H9 (cell line): ENCODE results near the gene SMC3. TPM values are rescaled to one million over a fixed set of nuclear protein-coding genes. Genes with fewer than 3 reads are reported as not detected.
A peak's percentile ranks its signal among the peaks of the same experiment; 100 is the strongest.

ENCODE experiments used
- DNase-seq: peaks from one replicate; pipeline ENCODE4 v3.0.0-alpha.2; 2017
- H2AFZ ChIP-seq: one replicate; pipeline ENCODE4 v1.6.1; 2013; ENCODE audit warnings: mild to moderate bottlenecking, low read length, control low read depth, moderate library complexity
- H2AK5ac ChIP-seq: 2 replicates; pipeline ENCODE4 v1.6.1; 2013; ENCODE audit warnings: low read length, control low read depth, mixed read lengths; ENCODE audit not compliant: insufficient read length
- H2BK120ac ChIP-seq: one replicate; pipeline ENCODE4 v1.6.1; 2013; ENCODE audit warnings: low read depth, mild to moderate bottlenecking, low read length, control low read depth, inconsistent platforms; ENCODE audit not compliant: poor library complexity, severe bottlenecking
- H2BK12ac ChIP-seq: 2 replicates; pipeline ENCODE4 v1.6.1; 2013; ENCODE audit warnings: low read length, control low read depth, mixed read lengths, low read depth; ENCODE audit not compliant: insufficient read length
- H2BK15ac ChIP-seq: 2 replicates; pipeline ENCODE4 v1.6.1; 2013; ENCODE audit warnings: low read depth, low read length, control low read depth
- H2BK20ac ChIP-seq: one replicate; pipeline ENCODE4 v1.6.1; 2013; ENCODE audit warnings: low read depth, mild to moderate bottlenecking, low read length, control low read depth, inconsistent platforms; ENCODE audit not compliant: poor library complexity, severe bottlenecking
- H2BK5ac ChIP-seq: 2 replicates; pipeline ENCODE4 v1.6.1; 2013; ENCODE audit warnings: low read length, control low read depth, mixed read lengths; ENCODE audit not compliant: insufficient read length
- H3K14ac ChIP-seq: 2 replicates; pipeline ENCODE4 v1.6.1; 2013; ENCODE audit warnings: low read length, control low read depth; ENCODE audit not compliant: insufficient read depth
- H3K18ac ChIP-seq: 2 replicates; pipeline ENCODE4 v1.6.1; 2013; ENCODE audit warnings: low read depth, mild to moderate bottlenecking, mixed read lengths, low read length, control low read depth; ENCODE audit not compliant: insufficient read length
- H3K23ac ChIP-seq: 2 replicates; pipeline ENCODE4 v1.6.1; 2013; ENCODE audit warnings: low read length, control low read depth, mixed read lengths, low read depth; ENCODE audit not compliant: insufficient read length
- H3K23me2 ChIP-seq: 2 replicates; pipeline ENCODE4 v1.6.1; 2013; ENCODE audit warnings: low read depth, mild to moderate bottlenecking, mixed read lengths, low read length, control low read depth; ENCODE audit not compliant: insufficient read length, poor library complexity, severe bottlenecking
- H3K27ac ChIP-seq: 2 replicates; pipeline ENCODE4 v1.5.1; 2013; ENCODE audit warnings: low read length, control low read depth, mixed read lengths, low read depth; ENCODE audit not compliant: insufficient read length
- H3K27me3 ChIP-seq: 2 replicates; pipeline ENCODE4 v1.6.1; 2013; ENCODE audit warnings: low read length, control low read depth, inconsistent platforms; ENCODE audit not compliant: insufficient read depth
- H3K4ac ChIP-seq: 2 replicates; pipeline ENCODE4 v1.6.1; 2013; ENCODE audit warnings: low read depth, mild to moderate bottlenecking, control low read depth, inconsistent platforms, low read length, moderate library complexity
- H3K4me1 ChIP-seq: 2 replicates; pipeline ENCODE4 v1.6.1; 2013; ENCODE audit warnings: low read length, control low read depth, inconsistent platforms; ENCODE audit not compliant: insufficient read depth
- H3K4me2 ChIP-seq: 2 replicates; pipeline ENCODE4 v1.6.1; 2013; ENCODE audit warnings: low read length, control low read depth, mixed read lengths; ENCODE audit not compliant: insufficient read length, insufficient read depth
- H3K56ac ChIP-seq: 2 replicates; pipeline ENCODE4 v1.6.1; 2013; ENCODE audit warnings: low read depth, mild to moderate bottlenecking, mixed read lengths, low read length, control low read depth; ENCODE audit not compliant: insufficient read length
- H3K79me1 ChIP-seq: 2 replicates; pipeline ENCODE4 v1.6.1; 2013; ENCODE audit warnings: low read depth, mild to moderate bottlenecking, moderate library complexity, low read length, control low read depth, inconsistent platforms; ENCODE audit not compliant: insufficient read depth, poor library complexity, severe bottlenecking
- H3K79me2 ChIP-seq: 2 replicates; pipeline ENCODE4 v1.6.1; 2013; ENCODE audit warnings: low read length, control low read depth, inconsistent platforms; ENCODE audit not compliant: insufficient read depth
- H3K9ac ChIP-seq: 2 replicates; pipeline ENCODE4 v1.6.1; 2013; ENCODE audit warnings: low read length, control low read depth, mixed read lengths; ENCODE audit not compliant: insufficient read length; ENCODE audit errors: extremely low read depth
- H3K9me3 ChIP-seq: one replicate; pipeline ENCODE4 v1.6.1; 2013; ENCODE audit warnings: low read depth, low read length, inconsistent platforms; ENCODE audit not compliant: control insufficient read depth
- H3T11ph ChIP-seq: one replicate; pipeline ENCODE4 v1.6.1; 2013; ENCODE audit warnings: mild to moderate bottlenecking, low read length, control low read depth, inconsistent platforms
- H4K20me1 ChIP-seq: one replicate; pipeline ENCODE4 v1.6.1; 2013; ENCODE audit not compliant: control insufficient read depth, insufficient read length, insufficient read depth
- H4K5ac ChIP-seq: 2 replicates; pipeline ENCODE4 v1.6.1; 2013; ENCODE audit warnings: low read depth, mild to moderate bottlenecking, mixed read lengths, low read length, control low read depth; ENCODE audit not compliant: insufficient read length
- H4K8ac ChIP-seq: replicated peaks from 2 replicates; pipeline ENCODE4 v1.6.1; 2013; ENCODE audit warnings: low read length, control low read depth, mixed read lengths, low read depth; ENCODE audit not compliant: insufficient read length
- H4K91ac ChIP-seq: 2 replicates; pipeline ENCODE4 v1.6.1; 2013; ENCODE audit warnings: low read depth, mild to moderate bottlenecking, moderate library complexity, mixed read lengths, low read length, control low read depth; ENCODE audit not compliant: insufficient read length
- H3K27ac Mint-ChIP-seq, 3 experiments: 2 replicates in 2 of 3; 3 replicates in 1 of 3; pipeline ENCODE4 v1.8.0; 2020 to 2021; ENCODE audit warnings: mixed read lengths in 3 of 3, mild to moderate bottlenecking in 1 of 3, moderate library complexity in 1 of 3
- H3K27me3 Mint-ChIP-seq: 2 replicates; pipeline ENCODE4 v1.8.0; 2021; ENCODE audit warnings: low read depth, mild to moderate bottlenecking, moderate library complexity, mixed read lengths
- H3K36me3 Mint-ChIP-seq, 3 experiments: 2 replicates in 2 of 3; 3 replicates in 1 of 3; pipeline ENCODE4 v1.8.0; 2020 to 2021; ENCODE audit warnings: low read depth in 3 of 3, mixed read lengths in 3 of 3; ENCODE audit not compliant: insufficient read depth in 1 of 3
- H3K4me1 Mint-ChIP-seq, 2 experiments: 2 replicates each; pipeline ENCODE4 v1.8.0; 2020; ENCODE audit warnings: mixed read lengths in 2 of 2
- H3K4me3 Mint-ChIP-seq, 2 experiments: 2 replicates in 1 of 2; 3 replicates in 1 of 2; pipeline ENCODE4 v1.8.0; 2020 to 2021; ENCODE audit warnings: mild to moderate bottlenecking in 2 of 2, mixed read lengths in 2 of 2, moderate library complexity in 1 of 2
- H3K9me3 Mint-ChIP-seq, 2 experiments: 2 replicates in 1 of 2; 3 replicates in 1 of 2; pipeline ENCODE4 v1.8.0; 2020; ENCODE audit warnings: mild to moderate bottlenecking in 2 of 2, mixed read lengths in 2 of 2, moderate library complexity in 1 of 2
- CTCF ChIP-seq: fragments of 200-600 bp; sonication (generic); conservative IDR thresholded peaks from 3 replicates; pipeline ENCODE4 v1.8.0; 2021; ENCODE audit warnings: antibody characterized with exemption, mild to moderate bottlenecking
- WGBS: extraction: QIAGEN DNeasy Blood & Tissue Kit; methylation state at CpG from one replicate; pipeline ENCODE4 v1.1.7; 2013; ENCODE audit warnings: missing lambda C conversion rate, low lambda C conversion rate, mixed read lengths; ENCODE audit not compliant: insufficient read length; ENCODE audit errors: extremely low coverage; 5-methylcytosine and 5-hydroxymethylcytosine counted together
- total RNA-seq: library from RNA; stranded (reverse); gene quantifications from 2 replicates; pipeline ENCODE4 v1.2.1, GENCODE V29; 2021

SMC3 gene
- total RNA-seq, 1 experiment from 2014 or later = 82.4 TPM

DNA sequence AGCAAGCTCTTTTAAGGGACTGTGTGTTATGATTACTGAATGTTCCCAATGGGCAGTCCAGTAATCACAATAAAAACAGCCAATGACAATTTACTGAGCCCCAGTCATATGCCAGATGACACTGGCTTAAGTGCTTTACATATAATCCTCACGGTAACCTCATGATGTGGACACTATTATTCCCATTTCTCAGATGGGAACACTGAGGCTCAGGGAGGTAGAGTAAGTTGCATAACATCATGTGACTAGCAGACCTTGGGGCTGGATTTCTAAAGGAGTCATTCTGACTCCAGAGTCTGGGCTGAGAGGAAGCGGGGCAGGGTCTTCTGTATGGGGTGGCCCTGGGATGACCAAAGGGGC, 69.1 kb downstream of the SMC3 start:
- Mint-ChIP-seq H3K27ac (peak overlapping the region in 2 of 3 experiments; percentile 5 to 9; a peak in 1 of 7 replicates), H3K4me1 (peaks cover 25 to 29% of the 10 kb centered on the region in 2 experiments), H3K36me3 (no peaks in the 10 kb centered on the region), H3K4me3 (no peak overlapping the region), H3K9me3 (no peaks in the 10 kb centered on the region; a peak in 1 of 5 replicates), H3K27me3 (peaks cover 9% of the 10 kb centered on the region)
- H3K79me2 ChIP-seq = no peaks in the 10 kb centered on the region; the same call in 1 of the 2 replicates
- no peak overlapping the region for H2AFZ ChIP-seq
- H3K79me1 ChIP-seq = no peaks in the 10 kb centered on the region
- peaks cover 6% of the 10 kb centered on the region; the same call in 1 of the 2 replicates for H3K4me1 ChIP-seq
- WGBS = no CpG with 5 or more reads among the region's 2 CpGs
- no peaks in the 10 kb centered on the region for H3K27me3 ChIP-seq
- no peak overlapping the region for H4K91ac ChIP-seq
- no peak overlapping the region for H3K4me2 ChIP-seq
- H3T11ph ChIP-seq = no peak overlapping the region
- H4K20me1 ChIP-seq = no peaks in the 10 kb centered on the region
- no peak overlapping the region for H2BK12ac ChIP-seq
- H3K14ac ChIP-seq = no peak overlapping the region
- no peak for DNase-seq
- H2BK20ac ChIP-seq = no peak overlapping the region
- H3K56ac ChIP-seq = no peak overlapping the region
- H3K23me2 ChIP-seq = no peaks in the 10 kb centered on the region
- H4K8ac ChIP-seq = no peak overlapping the region
- TF ChIP-seq CTCF = no peak
- no peak overlapping the region for H2BK5ac ChIP-seq
- H2BK15ac ChIP-seq = no peak overlapping the region
- no peaks in the 10 kb centered on the region for H3K9me3 ChIP-seq
- H2BK120ac ChIP-seq = no peak overlapping the region
- no peak overlapping the region for H3K4ac ChIP-seq
- no peak overlapping the region for H2AK5ac ChIP-seq
- H3K23ac ChIP-seq = no peak overlapping the region
- H3K9ac ChIP-seq = no peak overlapping the region
- no peak overlapping the region for H3K18ac ChIP-seq
- no peak overlapping the region for H3K27ac ChIP-seq
- H4K5ac ChIP-seq = no peak overlapping the region
